ENCODE data around the gene MPC2. TPM values are rescaled to one million over a fixed set of nuclear protein-coding genes. Genes with fewer than 3 reads are reported as not detected.

Gene MPC2
- total RNA-seq, 1 experiment from 2014 or later: 159 TPM

DNA sequence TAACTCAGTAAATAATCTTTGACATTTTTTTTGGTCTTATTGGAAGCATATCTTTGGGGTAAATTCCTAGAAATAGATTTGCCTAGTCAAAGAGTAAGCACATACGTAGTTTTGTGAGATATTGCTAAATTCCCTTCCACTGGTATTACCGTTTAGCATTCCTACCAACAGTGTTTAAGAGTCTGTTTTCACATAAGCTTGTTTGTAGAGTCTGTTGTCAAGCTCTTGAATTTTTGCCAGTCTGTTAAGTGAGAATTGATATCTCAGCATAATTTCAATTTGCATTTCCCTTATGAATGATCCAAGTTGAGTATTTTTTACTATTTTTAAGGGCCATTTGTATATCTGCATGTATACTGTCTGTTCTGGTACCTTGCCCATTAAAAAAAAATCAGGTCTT is 37.0 kb upstream of the MPC2 start:
- Histone ChIP-seq H3K36me3 (ENCODE audit: control insufficient read depth, insufficient read depth, low read length) (no peaks in the 10 kb centered on the region; the same call in 1 of the 2 replicates), H3K27me3 (replicated peaks; ENCODE audit: control insufficient read depth, insufficient read depth, low read length) (no peaks in the 10 kb centered on the region), H3K4me3 (ENCODE audit: low read depth, low read length) (no peak overlapping the region), H3K9me3 (no peaks in the 10 kb centered on the region), H3K4me1 (no peaks in the 10 kb centered on the region)
- Mint-ChIP-seq H3K4me1 (ENCODE audit: low read depth, unreplicated experiment) (peaks cover 8% of the 10 kb centered on the region), H3K4me3 (ENCODE audit: unreplicated experiment) (no peak overlapping the region), H3K9me3 (ENCODE audit: unreplicated experiment) (peaks cover 9% of the 10 kb centered on the region), H3K36me3 (ENCODE audit: insufficient read depth, unreplicated experiment) (peaks cover 31% of the 10 kb centered on the region), H3K27ac (ENCODE audit: unreplicated experiment) (peak overlapping the region; percentile 31), H3K27me3 (ENCODE audit: insufficient read depth, unreplicated experiment) (no peaks in the 10 kb centered on the region)
- DNase-seq: no peak
- BruUV-seq (replicated peaks): no TSS peak
- intact Hi-C loops (cut with micrococcal nuclease; ENCODE audit: unreplicated experiment): no loop called here
- TF ChIP-seq, protein P1, sequence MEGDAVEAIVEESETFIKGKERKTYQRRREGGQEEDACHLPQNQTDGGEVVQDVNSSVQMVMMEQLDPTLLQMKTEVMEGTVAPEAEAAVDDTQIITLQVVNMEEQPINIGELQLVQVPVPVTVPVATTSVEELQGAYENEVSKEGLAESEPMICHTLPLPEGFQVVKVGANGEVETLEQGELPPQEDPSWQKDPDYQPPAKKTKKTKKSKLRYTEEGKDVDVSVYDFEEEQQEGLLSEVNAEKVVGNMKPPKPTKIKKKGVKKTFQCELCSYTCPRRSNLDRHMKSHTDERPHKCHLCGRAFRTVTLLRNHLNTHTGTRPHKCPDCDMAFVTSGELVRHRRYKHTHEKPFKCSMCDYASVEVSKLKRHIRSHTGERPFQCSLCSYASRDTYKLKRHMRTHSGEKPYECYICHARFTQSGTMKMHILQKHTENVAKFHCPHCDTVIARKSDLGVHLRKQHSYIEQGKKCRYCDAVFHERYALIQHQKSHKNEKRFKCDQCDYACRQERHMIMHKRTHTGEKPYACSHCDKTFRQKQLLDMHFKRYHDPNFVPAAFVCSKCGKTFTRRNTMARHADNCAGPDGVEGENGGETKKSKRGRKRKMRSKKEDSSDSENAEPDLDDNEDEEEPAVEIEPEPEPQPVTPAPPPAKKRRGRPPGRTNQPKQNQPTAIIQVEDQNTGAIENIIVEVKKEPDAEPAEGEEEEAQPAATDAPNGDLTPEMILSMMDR (IDR thresholded peaks at IDR 0.05; ENCODE audit: insufficient read depth in 1 of 2, low read depth in 1 of 2, low read length in 1 of 2, severe bottlenecking in 1 of 2, unreplicated experiment in 1 of 2): no peak
- ChIA-PET CTCF (no interaction called here), POLR2A (no interaction called here)

DNA sequence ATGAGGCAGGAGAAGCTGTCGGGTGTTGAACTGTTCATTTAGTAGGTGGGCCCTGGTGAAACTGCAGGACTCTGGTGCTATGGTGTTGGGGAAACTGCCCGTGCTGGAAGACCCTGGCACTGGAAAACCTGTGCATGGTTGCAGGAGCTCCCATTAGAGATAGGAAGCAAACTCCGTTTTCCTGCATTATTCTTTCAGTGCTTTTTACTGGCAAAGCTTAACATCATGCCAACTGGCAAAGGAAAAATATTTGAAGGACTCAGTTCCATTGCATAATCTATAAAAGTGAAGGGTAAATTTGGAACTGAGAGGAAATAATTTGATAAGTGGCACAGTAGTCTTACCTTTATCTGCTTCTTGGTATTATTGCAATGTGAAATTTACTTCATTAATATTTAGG is 31.7 kb upstream of the MPC2 start:
- Mint-ChIP-seq H3K9me3 (ENCODE audit: unreplicated experiment) (no peaks in the 10 kb centered on the region), H3K27ac (ENCODE audit: unreplicated experiment) (no peak overlapping the region), H3K36me3 (ENCODE audit: insufficient read depth, unreplicated experiment) (peaks cover 20% of the 10 kb centered on the region), H3K27me3 (ENCODE audit: insufficient read depth, unreplicated experiment) (no peaks in the 10 kb centered on the region), H3K4me3 (ENCODE audit: unreplicated experiment) (no peak overlapping the region), H3K4me1 (ENCODE audit: low read depth, unreplicated experiment) (peaks cover 22% of the 10 kb centered on the region)
- Histone ChIP-seq H3K4me1 (peaks cover 18% of the 10 kb centered on the region), H3K27me3 (replicated peaks; ENCODE audit: control insufficient read depth, insufficient read depth, low read length) (no peaks in the 10 kb centered on the region), H3K4me3 (ENCODE audit: low read depth, low read length) (no peak overlapping the region), H3K9me3 (no peaks in the 10 kb centered on the region), H3K36me3 (ENCODE audit: control insufficient read depth, insufficient read depth, low read length) (no peaks in the 10 kb centered on the region; the same call in 1 of the 2 replicates)
- intact Hi-C loops (cut with micrococcal nuclease; ENCODE audit: unreplicated experiment): no loop called here
- TF ChIP-seq, protein P1 (IDR thresholded peaks at IDR 0.05; ENCODE audit: insufficient read depth in 1 of 2, low read depth in 1 of 2, low read length in 1 of 2, severe bottlenecking in 1 of 2, unreplicated experiment in 1 of 2): no peak
- ChIA-PET POLR2A (no interaction called here), CTCF (no interaction called here)
- BruUV-seq (replicated peaks): no TSS peak
- DNase-seq: no peak

DNA sequence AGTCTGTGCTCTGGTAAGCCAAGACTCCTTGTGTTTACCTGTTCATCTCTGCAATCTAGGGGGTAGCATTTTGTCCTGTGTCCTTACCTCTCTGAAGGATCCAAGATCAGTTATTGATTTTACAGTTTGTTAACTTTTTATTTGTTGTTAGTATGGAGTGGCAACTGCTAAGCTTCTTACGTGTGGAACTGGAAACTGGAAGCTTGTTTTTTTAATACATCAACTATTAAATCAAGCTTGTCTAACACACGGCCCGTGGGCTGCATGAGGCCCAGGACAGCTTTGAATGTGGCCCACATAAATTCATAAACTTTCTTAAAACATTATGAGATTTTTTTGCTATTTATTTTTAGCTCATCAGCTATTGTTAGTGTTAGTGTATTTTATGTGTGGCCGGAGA is 29.2 kb upstream of the MPC2 start:
- CTCF ChIA-PET: no interaction called here
- no peak for DNase-seq
- no peak overlapping the region for H3K27ac Mint-ChIP-seq (ENCODE audit: unreplicated experiment)
- BruUV-seq (replicated peaks): no TSS peak
- intact Hi-C loops (cut with micrococcal nuclease; ENCODE audit: unreplicated experiment): no loop called here
- no peaks in the 10 kb centered on the region for H3K9me3 Mint-ChIP-seq (ENCODE audit: unreplicated experiment)
- peaks cover 14% of the 10 kb centered on the region for H3K4me1 Mint-ChIP-seq (ENCODE audit: low read depth, unreplicated experiment)
- H3K4me3 Mint-ChIP-seq (ENCODE audit: unreplicated experiment): no peak overlapping the region
- Histone ChIP-seq H3K36me3 (ENCODE audit: control insufficient read depth, insufficient read depth, low read length) (no peaks in the 10 kb centered on the region; the same call in 1 of the 2 replicates), H3K4me1 (peaks cover 18% of the 10 kb centered on the region), H3K27me3 (replicated peaks; ENCODE audit: control insufficient read depth, insufficient read depth, low read length) (no peaks in the 10 kb centered on the region), H3K9me3 (no peaks in the 10 kb centered on the region), H3K4me3 (ENCODE audit: low read depth, low read length) (no peak overlapping the region)
- POLR2A ChIA-PET: no interaction called here
- no peaks in the 10 kb centered on the region for H3K27me3 Mint-ChIP-seq (ENCODE audit: insufficient read depth, unreplicated experiment)
- TF ChIP-seq, protein P1 (IDR thresholded peaks at IDR 0.05; ENCODE audit: insufficient read depth in 1 of 2, low read depth in 1 of 2, low read length in 1 of 2, severe bottlenecking in 1 of 2, unreplicated experiment in 1 of 2): no peak
- H3K36me3 Mint-ChIP-seq (ENCODE audit: insufficient read depth, unreplicated experiment): peaks cover 25% of the 10 kb centered on the region

Measured in Caco-2 (cell line).